ENCODE data around the gene HTR4. TPM values are rescaled to one million over a fixed set of nuclear protein-coding genes. Genes with fewer than 3 reads are reported as not detected.

The HTR4 gene
- total RNA-seq, 1 experiment from 2014 or later = not detected

- peaks cover 6 to 14% (median 9%) of the 10 kb centered on the region in 3 experiments; a peak in 5 of 7 replicates for H3K36me3 Mint-ChIP-seq (ENCODE audit: insufficient read depth in 1 of 3, low read depth in 3 of 3)
- Histone ChIP-seq H3T11ph (ENCODE audit: low read length) (no peak overlapping the region), H3K27me3 (ENCODE audit: insufficient read depth, low read length) (no peaks in the 10 kb centered on the region), H3K9me3 (ENCODE audit: control insufficient read depth, low read depth, low read length) (no peaks in the 10 kb centered on the region), H3K4me1 (ENCODE audit: insufficient read depth, low read length) (peaks cover 2% of the 10 kb centered on the region; the same call in 1 of the 2 replicates), H3K23ac (ENCODE audit: insufficient read length, low read depth, low read length) (no peak overlapping the region), H4K8ac (replicated peaks; ENCODE audit: insufficient read length, low read depth, low read length) (no peak overlapping the region), H3K79me1 (ENCODE audit: insufficient read depth, low read depth, low read length, poor library complexity, severe bottlenecking) (no peaks in the 10 kb centered on the region), H3K9ac (ENCODE audit: extremely low read depth, insufficient read length, low read length) (no peak overlapping the region), H2AK5ac (ENCODE audit: insufficient read length, low read length) (no peak overlapping the region), H2BK5ac (ENCODE audit: insufficient read length, low read length) (no peak overlapping the region), H2BK20ac (ENCODE audit: low read depth, low read length, poor library complexity, severe bottlenecking) (no peak overlapping the region), H3K18ac (ENCODE audit: insufficient read length, low read depth, low read length) (no peak overlapping the region), H3K27ac (ENCODE audit: insufficient read length, low read depth, low read length) (no peak overlapping the region), H3K4me2 (ENCODE audit: insufficient read depth, insufficient read length, low read length) (no peak overlapping the region), H2BK15ac (ENCODE audit: low read depth, low read length) (no peak overlapping the region), H2BK120ac (ENCODE audit: low read depth, low read length, poor library complexity, severe bottlenecking) (no peak overlapping the region), H2BK12ac (ENCODE audit: insufficient read length, low read depth, low read length) (no peak overlapping the region), H2AFZ (ENCODE audit: low read length) (no peak overlapping the region), H4K91ac (ENCODE audit: insufficient read length, low read depth, low read length) (no peak overlapping the region), H4K5ac (ENCODE audit: insufficient read length, low read depth, low read length) (no peak overlapping the region), H3K4ac (ENCODE audit: low read depth, low read length) (no peak overlapping the region), H3K79me2 (ENCODE audit: insufficient read depth, low read length) (no peaks in the 10 kb centered on the region), H3K56ac (ENCODE audit: insufficient read length, low read depth, low read length) (no peak overlapping the region), H3K14ac (ENCODE audit: insufficient read depth, low read length) (no peak overlapping the region), H3K23me2 (ENCODE audit: insufficient read length, low read depth, low read length, poor library complexity, severe bottlenecking) (no peaks in the 10 kb centered on the region), H4K20me1 (ENCODE audit: control insufficient read depth, insufficient read depth, insufficient read length) (no peaks in the 10 kb centered on the region)
- H3K27ac Mint-ChIP-seq = no peak overlapping the region
- no peaks in the 10 kb centered on the region for H3K27me3 Mint-ChIP-seq (ENCODE audit: low read depth)
- no CpG with 5 or more reads among the region's 3 CpGs for WGBS (ENCODE audit: extremely low coverage, insufficient read length, low lambda C conversion rate)
- no peak for DNase-seq
- H3K4me3 Mint-ChIP-seq = no peak overlapping the region
- TF ChIP-seq CTCF (conservative IDR thresholded peaks at IDR 0.05) = no peak
- no peaks in the 10 kb centered on the region for H3K9me3 Mint-ChIP-seq
- H3K4me1 Mint-ChIP-seq = peaks cover 13 to 14% of the 10 kb centered on the region in 2 experiments
These were observed 208.7 kb downstream of the HTR4 start for GRCh38 chr5:148445578-148445977.
